ENCODE results near the gene CSGALNACT2. TPM values are rescaled to one million over a fixed set of nuclear protein-coding genes. Genes with fewer than 3 reads are reported as not detected.
"Not testable (repeated sequence)": the region's sequence is repeated elsewhere in the genome, so short reads cannot be mapped to it uniquely, and the experiment has no call there.

The CSGALNACT2 gene
- total and polyA plus RNA-seq, 12 donors: 4.6 to 12.9 (median 9.6) TPM

DNA sequence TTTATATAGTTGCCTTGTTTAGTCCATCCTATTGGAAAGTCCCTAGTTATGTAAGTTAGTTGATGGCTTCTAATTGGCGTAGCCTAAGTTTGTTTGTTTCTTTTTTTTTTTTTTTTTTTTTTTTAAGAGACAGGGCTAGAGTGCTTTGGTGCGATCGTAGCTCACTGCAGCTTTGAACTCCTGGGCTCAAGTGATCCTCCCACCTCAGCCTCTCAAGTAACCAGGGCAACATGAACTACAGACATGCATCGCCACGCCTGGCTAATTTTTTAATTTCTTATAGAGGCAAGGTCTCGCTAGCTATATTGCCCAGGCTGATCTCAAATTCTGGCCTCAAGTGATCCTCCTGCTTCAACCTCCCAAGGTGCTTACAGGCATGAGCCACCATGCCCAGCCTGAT, 7.1 kb downstream of the CSGALNACT2 start:
- WGBS, 2 donors: 88 to 98% methylated on average over 6 of the region's 6 CpGs
- TF ChIP-seq, protein P1, sequence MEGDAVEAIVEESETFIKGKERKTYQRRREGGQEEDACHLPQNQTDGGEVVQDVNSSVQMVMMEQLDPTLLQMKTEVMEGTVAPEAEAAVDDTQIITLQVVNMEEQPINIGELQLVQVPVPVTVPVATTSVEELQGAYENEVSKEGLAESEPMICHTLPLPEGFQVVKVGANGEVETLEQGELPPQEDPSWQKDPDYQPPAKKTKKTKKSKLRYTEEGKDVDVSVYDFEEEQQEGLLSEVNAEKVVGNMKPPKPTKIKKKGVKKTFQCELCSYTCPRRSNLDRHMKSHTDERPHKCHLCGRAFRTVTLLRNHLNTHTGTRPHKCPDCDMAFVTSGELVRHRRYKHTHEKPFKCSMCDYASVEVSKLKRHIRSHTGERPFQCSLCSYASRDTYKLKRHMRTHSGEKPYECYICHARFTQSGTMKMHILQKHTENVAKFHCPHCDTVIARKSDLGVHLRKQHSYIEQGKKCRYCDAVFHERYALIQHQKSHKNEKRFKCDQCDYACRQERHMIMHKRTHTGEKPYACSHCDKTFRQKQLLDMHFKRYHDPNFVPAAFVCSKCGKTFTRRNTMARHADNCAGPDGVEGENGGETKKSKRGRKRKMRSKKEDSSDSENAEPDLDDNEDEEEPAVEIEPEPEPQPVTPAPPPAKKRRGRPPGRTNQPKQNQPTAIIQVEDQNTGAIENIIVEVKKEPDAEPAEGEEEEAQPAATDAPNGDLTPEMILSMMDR (IDR thresholded peaks at IDR 0.05): no peak
- H3K27me3 ChIP-seq: no peaks in the 10 kb centered on the region
- no peak for ATAC-seq
- DNase-seq: no peak
- H3K4me3 ChIP-seq: no peak overlapping the region
- intact Hi-C loops (cut with DNase I): no loop called here
- H3K36me3 ChIP-seq: no peaks in the 10 kb centered on the region
- H3K4me1 ChIP-seq: peaks cover 0 to 54% (median 0%) of the 10 kb centered on the region in 9 donors
- no peak overlapping the region for H3K27ac ChIP-seq
- H3K9me3 ChIP-seq: peaks cover 0 to 20% (median 0%) of the 10 kb centered on the region in 11 donors

DNA sequence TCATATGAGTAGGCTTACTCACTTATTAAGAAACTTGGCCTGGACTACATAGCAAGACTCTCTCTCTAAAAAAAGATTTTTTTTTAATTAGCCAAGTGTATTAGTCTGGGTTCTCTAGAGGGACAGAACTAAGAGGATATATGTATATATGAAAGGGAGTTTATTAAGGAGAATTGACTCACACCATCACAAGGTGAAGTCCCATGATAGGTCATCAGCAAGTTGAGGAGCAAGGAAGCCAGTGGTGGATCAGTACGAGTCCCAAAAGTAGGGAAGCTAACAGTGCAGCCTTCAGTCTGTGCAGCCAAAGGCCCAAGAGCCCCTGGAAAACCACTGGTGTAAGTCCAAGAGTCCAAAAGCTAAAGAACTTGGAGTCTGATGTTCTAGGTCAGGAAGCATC, 7.7 kb downstream of the CSGALNACT2 start:
- 88 to 91% methylated on average over 1 of the region's 1 CpG for WGBS, 2 donors
- H3K27me3 ChIP-seq; H3K4me3 ChIP-seq; DNase-seq; ATAC-seq; H3K27ac ChIP-seq; H3K36me3 ChIP-seq; intact Hi-C loops (cut with DNase I): not testable (repeated sequence)
- peaks cover 0 to 20% (median 0%) of the 10 kb centered on the region in 11 donors for H3K9me3 ChIP-seq
- peaks cover 0 to 55% (median 0%) of the 10 kb centered on the region in 9 donors for H3K4me1 ChIP-seq

DNA sequence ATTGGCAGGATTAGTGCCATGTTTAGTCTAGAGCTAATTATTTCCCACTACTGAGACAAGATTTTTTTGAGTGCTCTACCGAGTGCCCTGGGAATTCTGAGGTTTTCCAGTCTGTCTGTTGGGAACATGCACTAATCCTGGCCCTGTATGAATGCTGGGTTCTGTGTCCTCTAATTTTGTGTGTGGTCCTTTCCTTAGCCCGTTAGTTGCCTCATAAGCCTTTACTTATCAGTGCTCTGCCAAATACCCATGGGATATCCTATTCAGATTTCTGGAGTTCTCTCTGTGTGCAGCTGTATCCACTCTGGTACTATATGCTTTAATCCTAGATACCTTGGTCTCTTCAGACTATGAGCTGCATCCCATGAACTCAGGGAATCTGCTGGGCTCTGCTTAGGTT, 13.1 kb downstream of the CSGALNACT2 start:
- 55 to 64% methylated on average over 2 of the region's 2 CpGs for WGBS, 2 donors
- H3K9me3 ChIP-seq: peaks cover 0 to 20% (median 0%) of the 10 kb centered on the region in 11 donors
- TF ChIP-seq, protein P1 (IDR thresholded peaks at IDR 0.05): no peak
- no peaks in the 10 kb centered on the region for H3K27me3 ChIP-seq
- H3K4me1 ChIP-seq: peaks cover 0 to 41% (median 10%) of the 10 kb centered on the region in 9 donors
- DNase-seq (no peak), ATAC-seq (peak in 2 of 8 donors; percentile 18 to 61)
- no peak overlapping the region for H3K4me3 ChIP-seq
- no peaks in the 10 kb centered on the region for H3K36me3 ChIP-seq
- intact Hi-C loops (cut with DNase I): no loop called here
- H3K27ac ChIP-seq: peak overlapping the region in 1 of 10 donors; percentile 2

DNA sequence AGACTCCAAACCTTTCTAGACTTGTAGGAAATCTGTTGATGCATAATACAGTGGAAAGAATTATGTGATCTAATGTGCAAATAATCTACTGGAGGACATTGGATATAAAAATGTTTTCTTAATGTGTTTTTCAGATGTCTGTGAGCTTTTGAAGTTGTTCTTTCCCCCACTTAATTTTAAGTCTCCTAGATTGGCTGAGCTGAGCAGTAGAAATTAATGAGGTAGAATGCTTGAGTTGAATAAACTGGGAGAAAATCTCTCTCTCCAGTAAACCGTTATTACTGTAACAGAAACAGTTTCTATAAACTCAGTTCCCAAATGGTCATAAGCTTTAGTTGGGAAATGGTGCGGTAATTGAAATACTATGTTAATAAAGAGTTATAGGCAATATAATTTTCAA, 15.7 kb downstream of the CSGALNACT2 start:
- WGBS, 2 donors: 81 to 86% methylated on average over 2 of the region's 2 CpGs
- Histone ChIP-seq H3K27ac (no peak overlapping the region), H3K4me1 (peaks cover 0 to 51% (median 10%) of the 10 kb centered on the region in 9 donors), H3K27me3 (no peaks in the 10 kb centered on the region), H3K36me3 (no peaks in the 10 kb centered on the region), H3K4me3 (no peak overlapping the region), H3K9me3 (peaks cover 0 to 8% (median 0%) of the 10 kb centered on the region in 11 donors)
- DNase-seq (no peak), ATAC-seq (no peak)
- intact Hi-C loops (cut with DNase I): no loop called here
- TF ChIP-seq, protein P1 (IDR thresholded peaks at IDR 0.05): no peak

DNA sequence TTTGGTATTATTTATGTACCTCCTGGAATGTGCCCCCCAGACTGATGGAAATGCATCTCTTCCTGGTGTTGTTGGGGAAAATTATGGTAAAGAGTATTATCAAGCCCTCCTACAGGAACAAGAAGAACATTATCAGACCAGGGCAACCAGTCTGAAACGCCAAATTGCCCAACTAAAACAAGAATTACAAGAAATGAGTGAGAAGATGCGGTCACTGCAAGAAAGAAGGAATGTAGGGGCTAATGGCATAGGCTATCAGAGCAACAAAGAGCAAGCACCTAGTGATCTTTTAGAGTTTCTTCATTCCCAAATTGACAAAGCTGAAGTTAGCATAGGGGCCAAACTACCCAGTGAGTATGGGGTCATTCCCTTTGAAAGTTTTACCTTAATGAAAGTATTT, 17.0 kb downstream of the CSGALNACT2 start:
- intact Hi-C loops (cut with DNase I): no loop called here
- no peak overlapping the region for H3K4me3 ChIP-seq
- 94 to 95% methylated on average over 2 of the region's 2 CpGs for WGBS, 2 donors
- no peaks in the 10 kb centered on the region for H3K9me3 ChIP-seq
- no peaks in the 10 kb centered on the region for H3K27me3 ChIP-seq
- peaks cover 0 to 59% (median 10%) of the 10 kb centered on the region in 9 donors for H3K4me1 ChIP-seq
- no peak for DNase-seq
- H3K36me3 ChIP-seq: peaks cover 0 to 2% (median 0%) of the 10 kb centered on the region in 9 donors
- no peak overlapping the region for H3K27ac ChIP-seq
- TF ChIP-seq, protein P1 (IDR thresholded peaks at IDR 0.05): no peak
- no peak for ATAC-seq

Measured in heart right ventricle (tissue), 16 donors.